HEK293T (cell line): ENCODE measurements around the gene GRM7.

ENCODE experiments used
- CTCF ChIA-PET: fragments of 350-600 bp; formaldehyde crosslinking; extraction: SDS; loops from one replicate; lab custom pipeline; 2021; ENCODE audit warnings: antibody characterized with exemption, inconsistent platforms; lab: Yijun Ruan, JAX
- POLR2A ChIA-PET: fragments of 350-600 bp; formaldehyde crosslinking; extraction: SDS; loops from one replicate; lab custom pipeline; 2020; ENCODE audit warnings: antibody characterized with exemption, inconsistent platforms; lab: Yijun Ruan, JAX
- DNase-seq: peaks from one replicate; pipeline ENCODE4 v3.0.0; 2012; ENCODE audit warnings: mixed read lengths; ENCODE audit errors: extremely low spot score
- ARNT ChIP-seq: fragments of 450-650 bp; IDR thresholded peaks from 2 replicates; pipeline ENCODE4 v1.6.1; 2017; ENCODE audit warnings: mild to moderate bottlenecking
- BHLHE40 ChIP-seq: fragments of 450-650 bp; IDR thresholded peaks from 2 replicates; pipeline ENCODE4 v1.6.1; 2016; ENCODE audit warnings: mild to moderate bottlenecking, moderate library complexity, borderline replicate concordance
- CTBP1 ChIP-seq: fragments of 450-650 bp; IDR thresholded peaks from 2 replicates; pipeline ENCODE4 v1.6.1; 2016; ENCODE audit warnings: borderline replicate concordance
- ELF4 ChIP-seq: fragments of 450-650 bp; IDR thresholded peaks from 2 replicates; pipeline ENCODE4 v1.6.1; 2017; ENCODE audit warnings: antibody characterized with exemption
- FOXA1 ChIP-seq: fragments of 450-650 bp; IDR thresholded peaks from 2 replicates; pipeline ENCODE4 v1.6.1; 2016; ENCODE audit warnings: mild to moderate bottlenecking
- FOXK2 ChIP-seq: fragments of 450-650 bp; IDR thresholded peaks from 2 replicates; pipeline ENCODE4 v1.6.1; 2016; ENCODE audit warnings: mild to moderate bottlenecking
- FOXM1 ChIP-seq: fragments of 450-650 bp; IDR thresholded peaks from 2 replicates; pipeline ENCODE4 v1.6.1; 2017; ENCODE audit warnings: mild to moderate bottlenecking, borderline replicate concordance
- HDGF ChIP-seq: fragments of 450-650 bp; IDR thresholded peaks from 2 replicates; pipeline ENCODE4 v1.6.1; 2017; ENCODE audit warnings: antibody characterized with exemption, borderline replicate concordance
- L3MBTL2 ChIP-seq: fragments of 450-650 bp; conservative IDR thresholded peaks from 2 replicates; pipeline ENCODE4 v1.6.1; 2016; ENCODE audit warnings: mild to moderate bottlenecking
- LEF1 ChIP-seq: fragments of 450-650 bp; IDR thresholded peaks from 2 replicates; pipeline ENCODE4 v1.6.1; 2017; ENCODE audit warnings: mild to moderate bottlenecking, borderline replicate concordance
- NFRKB ChIP-seq: fragments of 450-650 bp; IDR thresholded peaks from 2 replicates; pipeline ENCODE4 v1.6.1; 2016; ENCODE audit warnings: mild to moderate bottlenecking, moderate library complexity
- SP1 ChIP-seq: fragments of 450-650 bp; IDR thresholded peaks from 2 replicates; pipeline ENCODE4 v1.6.1; 2017
- SUZ12 ChIP-seq: fragments of 450-650 bp; IDR thresholded peaks from 2 replicates; pipeline ENCODE4 v1.6.1; 2016; ENCODE audit warnings: mild to moderate bottlenecking
- TARDBP ChIP-seq: fragments of 450-650 bp; IDR thresholded peaks from 2 replicates; pipeline ENCODE4 v1.6.1; 2016
- ZNF384 ChIP-seq: fragments of 450-650 bp; IDR thresholded peaks from 2 replicates; pipeline ENCODE4 v1.6.1; 2016
- TF ChIP-seq, protein P1 (sequence below): fragments of 450-650 bp; IDR thresholded peaks from 2 replicates; pipeline ENCODE4 v1.6.1; 2016

GRM7 gene

DNA sequence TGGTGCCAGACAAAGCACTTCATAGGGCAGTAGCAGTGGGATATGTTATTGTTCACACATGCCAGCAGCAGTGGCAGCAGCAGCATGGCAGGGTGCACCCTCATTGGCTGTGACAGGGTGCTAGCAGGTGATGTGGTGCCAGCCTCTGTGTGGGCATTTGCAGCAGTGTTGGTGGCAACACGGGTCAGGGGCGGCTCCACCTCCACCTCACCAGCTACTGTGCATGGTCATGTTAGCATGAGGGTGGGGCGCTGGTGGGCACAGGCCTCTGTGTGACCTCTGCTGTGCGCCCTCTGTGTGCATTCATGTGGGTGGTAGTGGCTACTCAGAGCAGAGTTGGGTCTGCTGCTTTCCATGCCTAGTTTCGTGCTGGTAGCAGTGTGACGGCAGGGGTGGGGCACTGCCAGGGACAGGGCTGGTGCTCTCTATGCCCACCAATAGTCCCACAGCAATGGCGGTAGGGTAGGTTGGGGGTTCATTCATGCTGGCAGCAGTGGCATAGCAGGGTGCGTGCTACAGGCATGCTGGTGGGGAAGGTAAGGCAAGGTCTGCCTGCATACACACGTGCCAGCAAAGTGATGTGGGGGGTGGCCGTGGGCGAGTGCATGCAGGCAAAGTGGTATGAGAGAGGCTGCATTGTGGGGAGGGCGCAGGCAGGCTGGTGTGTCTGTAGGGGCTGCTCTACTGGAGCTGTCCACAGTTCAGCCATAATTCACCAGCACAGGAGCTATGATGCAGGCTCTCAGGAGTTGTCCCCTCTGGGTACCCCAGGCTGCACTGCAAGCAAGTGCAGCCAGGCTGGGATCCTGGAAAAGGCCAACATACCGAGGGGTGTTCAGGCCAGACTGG is 402.7 kb downstream of the GRM7 start:
- POLR2A ChIA-PET, result no interaction called here
- no peak for DNase-seq
- CTCF ChIA-PET, result no interaction called here
- no peak for TF ChIP-seq HDGF
- no peak for TF ChIP-seq TARDBP
- TF ChIP-seq ARNT, result no peak
- no peak for TF ChIP-seq NFRKB

DNA sequence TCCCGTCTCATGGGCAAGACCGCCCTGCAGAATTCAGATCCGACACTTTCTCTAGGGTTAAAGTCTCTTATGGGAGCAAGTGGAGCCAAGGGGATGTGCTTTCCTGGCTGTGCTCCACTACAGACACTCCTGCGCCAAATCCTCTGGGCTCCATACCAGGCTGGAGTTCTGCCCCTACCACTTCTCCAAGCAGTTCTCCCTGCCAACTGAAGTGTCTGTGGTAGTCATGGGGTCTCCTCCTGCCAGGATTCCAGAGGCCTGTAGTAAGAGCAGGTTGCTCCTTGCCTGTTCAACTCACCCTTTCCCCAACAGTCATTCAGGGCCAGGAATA is 403.2 kb downstream of the GRM7 start:
- POLR2A ChIA-PET, result no interaction called here
- CTCF ChIA-PET, result no interaction called here
- no peak for TF ChIP-seq CTBP1
- no peak for TF ChIP-seq NFRKB
- no peak for TF ChIP-seq L3MBTL2
- no peak for TF ChIP-seq SP1
- TF ChIP-seq LEF1, result no peak
- TF ChIP-seq ARNT, result no peak
- TF ChIP-seq, protein P1, sequence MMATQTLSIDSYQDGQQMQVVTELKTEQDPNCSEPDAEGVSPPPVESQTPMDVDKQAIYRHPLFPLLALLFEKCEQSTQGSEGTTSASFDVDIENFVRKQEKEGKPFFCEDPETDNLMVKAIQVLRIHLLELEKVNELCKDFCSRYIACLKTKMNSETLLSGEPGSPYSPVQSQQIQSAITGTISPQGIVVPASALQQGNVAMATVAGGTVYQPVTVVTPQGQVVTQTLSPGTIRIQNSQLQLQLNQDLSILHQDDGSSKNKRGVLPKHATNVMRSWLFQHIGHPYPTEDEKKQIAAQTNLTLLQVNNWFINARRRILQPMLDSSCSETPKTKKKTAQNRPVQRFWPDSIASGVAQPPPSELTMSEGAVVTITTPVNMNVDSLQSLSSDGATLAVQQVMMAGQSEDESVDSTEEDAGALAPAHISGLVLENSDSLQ, result no peak
- TF ChIP-seq ZNF384, result no peak
- TF ChIP-seq SUZ12, result no peak
- no peak for TF ChIP-seq TARDBP
- TF ChIP-seq FOXA1, result no peak
- no peak for TF ChIP-seq ELF4
- no peak for TF ChIP-seq HDGF
- TF ChIP-seq FOXM1, result no peak
- TF ChIP-seq BHLHE40, result no peak
- no peak for TF ChIP-seq FOXK2
- no peak for DNase-seq

DNA sequence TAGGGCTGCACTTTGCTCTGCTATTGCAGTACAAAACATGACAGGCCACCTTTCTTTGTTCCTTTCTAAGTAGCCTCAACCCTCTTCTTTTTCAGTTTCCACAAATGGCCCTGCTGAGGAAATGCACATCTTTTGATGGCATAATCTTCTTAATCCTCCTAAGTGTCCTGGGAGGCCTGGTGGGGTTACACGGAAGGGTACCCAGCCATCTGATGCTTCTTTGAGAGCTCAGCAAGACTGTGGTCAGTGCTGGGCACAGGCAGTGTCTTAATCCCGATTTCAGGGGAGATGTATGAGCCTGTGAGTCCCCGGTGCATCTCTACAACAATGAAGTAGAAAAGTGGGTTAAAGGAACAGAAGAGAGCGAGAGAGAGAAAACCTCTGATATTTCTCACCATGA is 404.8 kb downstream of the GRM7 start:
- DNase-seq, result no peak
- ChIA-PET POLR2A (no interaction called here), CTCF (no interaction called here)
- TF ChIP-seq ARNT (no peak), FOXM1 (no peak)

DNA sequence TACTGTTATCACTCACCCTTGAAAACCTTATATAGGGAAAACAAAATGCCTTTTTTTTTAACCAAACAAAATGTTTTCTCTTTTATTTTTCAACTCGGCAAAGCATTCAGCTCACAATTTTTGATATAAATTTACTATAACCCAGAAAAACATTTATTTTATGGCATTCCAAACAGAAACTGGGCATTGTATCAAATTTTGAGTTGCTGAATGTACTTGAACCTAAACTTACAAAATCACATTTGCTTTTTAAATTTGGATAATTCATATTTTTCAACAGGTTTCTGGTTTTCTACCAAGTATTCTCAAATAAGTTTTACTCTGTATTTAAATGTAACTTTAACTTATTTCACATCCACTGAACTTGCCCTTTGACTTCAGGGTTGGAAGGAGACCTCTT is 405.6 kb downstream of the GRM7 start:
- no peak for DNase-seq
- no peak for TF ChIP-seq FOXA1
- no peak for TF ChIP-seq NFRKB
- no peak for TF ChIP-seq SP1
- no peak for TF ChIP-seq L3MBTL2
- no peak for TF ChIP-seq LEF1
- no peak for TF ChIP-seq ZNF384
- TF ChIP-seq SUZ12, result no peak
- no peak for TF ChIP-seq HDGF
- no peak for TF ChIP-seq BHLHE40
- TF ChIP-seq CTBP1, result no peak
- no peak for TF ChIP-seq ELF4
- no peak for TF ChIP-seq TARDBP
- CTCF ChIA-PET, result no interaction called here
- POLR2A ChIA-PET, result no interaction called here

DNA sequence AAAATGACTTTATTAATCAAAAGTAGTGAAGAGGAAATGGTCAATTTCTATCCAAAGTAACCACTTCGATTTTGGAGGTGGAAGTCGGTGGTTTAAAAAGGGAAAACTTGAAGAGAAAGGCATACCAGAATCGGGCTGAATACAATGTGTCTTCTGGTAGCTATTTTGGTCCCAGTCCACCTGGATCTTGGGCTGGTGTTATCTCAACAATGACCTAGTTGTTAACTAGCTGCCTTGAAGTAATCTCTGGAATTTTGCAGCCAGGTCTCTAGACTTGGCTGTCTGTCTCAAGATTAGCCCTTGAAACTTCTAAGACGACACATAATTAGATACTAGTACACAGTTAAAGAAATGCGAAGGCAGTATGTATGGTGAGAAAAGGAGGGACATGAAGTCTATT is 409.8 kb downstream of the GRM7 start:
- TF ChIP-seq FOXK2 (no peak), ZNF384 (no peak), NFRKB (no peak), SP1 (no peak), FOXA1 (no peak), FOXM1 (no peak), L3MBTL2 (no peak), CTBP1 (no peak), ARNT (no peak), TARDBP (no peak), ELF4 (no peak), BHLHE40 (no peak), LEF1 (no peak), HDGF (no peak), SUZ12 (no peak)
- ChIA-PET POLR2A (no interaction called here), CTCF (no interaction called here)
- DNase-seq, result no peak

DNA sequence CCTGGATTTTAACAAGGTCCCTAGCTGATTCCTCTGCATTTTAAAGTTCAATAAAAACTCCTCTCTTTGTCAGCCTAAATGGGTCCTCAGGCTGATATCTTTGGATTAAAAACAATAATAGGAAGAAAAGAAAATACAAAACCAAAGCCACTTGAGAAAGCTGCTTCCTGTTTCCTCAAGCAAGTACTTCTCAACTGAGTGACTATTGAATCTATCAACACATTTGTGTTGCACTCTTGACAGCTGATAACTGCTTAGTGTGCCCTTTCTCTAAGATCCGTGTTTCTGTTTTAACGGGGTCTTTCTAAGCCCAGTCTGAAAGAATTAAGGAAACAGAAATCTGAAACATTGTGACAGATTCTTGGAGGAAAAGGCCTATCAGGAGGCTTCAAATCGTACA is 410.7 kb downstream of the GRM7 start:
- no peak for DNase-seq
- ChIA-PET POLR2A (no interaction called here), CTCF (no interaction called here)
- TF ChIP-seq FOXA1, result no peak
- no peak for TF ChIP-seq BHLHE40
- TF ChIP-seq CTBP1, result no peak
- TF ChIP-seq TARDBP, result no peak
- no peak for TF ChIP-seq ELF4
- no peak for TF ChIP-seq ZNF384
- no peak for TF ChIP-seq FOXK2
- TF ChIP-seq, protein P1, result no peak
- no peak for TF ChIP-seq SUZ12
- TF ChIP-seq NFRKB, result no peak
- TF ChIP-seq SP1, result no peak
- no peak for TF ChIP-seq LEF1
- no peak for TF ChIP-seq L3MBTL2
- no peak for TF ChIP-seq FOXM1
- no peak for TF ChIP-seq ARNT
- no peak for TF ChIP-seq HDGF

DNA sequence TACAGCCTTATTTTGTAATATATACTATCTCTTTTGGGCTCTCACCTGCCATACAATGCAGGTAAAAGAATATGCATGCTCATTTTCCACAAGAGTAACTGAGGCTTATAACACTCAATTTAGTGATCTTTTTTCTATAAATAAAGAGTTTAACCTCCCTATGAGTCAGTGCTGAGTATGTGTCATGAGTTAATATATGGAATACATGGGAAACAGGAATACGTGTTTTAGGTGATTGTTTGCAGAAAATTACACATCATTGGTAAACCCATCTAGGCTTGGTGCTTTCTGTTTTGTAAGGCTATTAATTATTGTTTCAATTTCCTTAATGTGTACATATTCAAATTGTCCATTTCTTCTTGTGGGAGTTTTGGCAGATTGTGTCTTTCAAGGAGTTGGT is 411.3 kb downstream of the GRM7 start:
- CTCF ChIA-PET, result no interaction called here

More for the DNA sequence above, 411.3 kb downstream of the GRM7 start:
- DNase-seq, result no peak
- no peak for TF ChIP-seq SP1
- TF ChIP-seq FOXM1, result no peak
- TF ChIP-seq LEF1, result no peak
- no peak for TF ChIP-seq L3MBTL2
- no peak for TF ChIP-seq BHLHE40
- no peak for TF ChIP-seq ZNF384
- TF ChIP-seq ELF4, result no peak
- TF ChIP-seq ARNT, result no peak
- TF ChIP-seq TARDBP, result no peak
- TF ChIP-seq FOXA1, result no peak
- no peak for TF ChIP-seq CTBP1
- no peak for TF ChIP-seq NFRKB
- TF ChIP-seq FOXK2, result no peak
- TF ChIP-seq, protein P1, result no peak
- no peak for TF ChIP-seq SUZ12
- TF ChIP-seq HDGF, result no peak
- POLR2A ChIA-PET, result no interaction called here
